Astrocyte (in vitro differentiated cells and primary cell): ENCODE measurements around the gene EARS2.

Experiments
- EZH2 ChIP-seq: IDR thresholded peaks from 2 replicates; pipeline ENCODE4 v1.6.1; 2012; ENCODE audit warnings: mild to moderate bottlenecking, low read length, inconsistent platforms; ENCODE audit not compliant: insufficient read depth
- TF ChIP-seq, protein P1 (sequence below): IDR thresholded peaks from 2 replicates; pipeline ENCODE4 v1.5.1; 2011; ENCODE audit warnings: low read depth, mild to moderate bottlenecking, inconsistent platforms, low read length, moderate library complexity; ENCODE audit not compliant: insufficient read depth

DNA sequence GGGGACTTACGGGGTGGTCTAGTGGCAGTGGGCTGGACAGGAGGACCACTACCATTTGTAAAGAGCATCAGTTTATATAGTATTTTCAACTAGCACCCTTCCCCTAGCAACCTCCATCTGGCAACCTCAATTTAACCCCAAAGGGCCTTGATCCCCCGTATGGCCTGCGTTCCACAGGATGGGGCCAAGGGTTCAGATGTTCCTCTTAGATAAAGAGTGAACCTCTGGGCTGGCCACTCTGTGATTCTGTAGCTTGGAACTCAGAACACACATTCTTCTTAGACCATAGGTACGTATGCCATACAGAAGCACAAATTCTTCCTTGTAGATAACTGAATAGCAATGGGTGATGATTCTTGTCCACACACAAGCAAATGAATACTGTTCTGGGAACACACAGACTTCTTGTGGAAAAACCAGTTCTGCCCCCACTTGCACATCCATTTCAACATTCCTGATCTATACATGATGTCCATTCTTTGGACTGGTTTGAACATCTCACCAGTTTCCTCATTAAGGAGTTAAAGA, 44.9 kb downstream of the EARS2 start:
- TF ChIP-seq, protein P1, sequence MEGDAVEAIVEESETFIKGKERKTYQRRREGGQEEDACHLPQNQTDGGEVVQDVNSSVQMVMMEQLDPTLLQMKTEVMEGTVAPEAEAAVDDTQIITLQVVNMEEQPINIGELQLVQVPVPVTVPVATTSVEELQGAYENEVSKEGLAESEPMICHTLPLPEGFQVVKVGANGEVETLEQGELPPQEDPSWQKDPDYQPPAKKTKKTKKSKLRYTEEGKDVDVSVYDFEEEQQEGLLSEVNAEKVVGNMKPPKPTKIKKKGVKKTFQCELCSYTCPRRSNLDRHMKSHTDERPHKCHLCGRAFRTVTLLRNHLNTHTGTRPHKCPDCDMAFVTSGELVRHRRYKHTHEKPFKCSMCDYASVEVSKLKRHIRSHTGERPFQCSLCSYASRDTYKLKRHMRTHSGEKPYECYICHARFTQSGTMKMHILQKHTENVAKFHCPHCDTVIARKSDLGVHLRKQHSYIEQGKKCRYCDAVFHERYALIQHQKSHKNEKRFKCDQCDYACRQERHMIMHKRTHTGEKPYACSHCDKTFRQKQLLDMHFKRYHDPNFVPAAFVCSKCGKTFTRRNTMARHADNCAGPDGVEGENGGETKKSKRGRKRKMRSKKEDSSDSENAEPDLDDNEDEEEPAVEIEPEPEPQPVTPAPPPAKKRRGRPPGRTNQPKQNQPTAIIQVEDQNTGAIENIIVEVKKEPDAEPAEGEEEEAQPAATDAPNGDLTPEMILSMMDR: no peak
- no peak for TF ChIP-seq EZH2
